NT2/D1 (cell line): ENCODE results near the gene JCAD.

Source experiments
- YY1 ChIP-seq: IDR thresholded peaks from 2 replicates; pipeline ENCODE4 v1.6.1; 2011; ENCODE audit not compliant: insufficient read length, insufficient read depth
- ZNF274 ChIP-seq: IDR thresholded peaks from 2 replicates; pipeline ENCODE4 v1.6.1; 2011; ENCODE audit warnings: mild to moderate bottlenecking, low read depth, low read length

- TF ChIP-seq YY1 = no peak
- TF ChIP-seq ZNF274 = no peak
Observed at GRCh38 chr10:30072068-30072467, 12.7 kb upstream of the JCAD start.
